ENCODE measurements around the gene SLC12A3. TPM values are rescaled to one million over a fixed set of nuclear protein-coding genes. Genes with fewer than 3 reads are reported as not detected.

Gene SLC12A3
- total and polyA plus RNA-seq, 5 donors from 2014 or later: not detected

- ATAC-seq (ENCODE audit: low read depth in 2 of 2) (no peak), DNase-seq (no peak)
- Mint-ChIP-seq H3K4me3 (no peak overlapping the region), H3K27me3 (peaks cover 6% of the 10 kb centered on the region), H3K36me3 (no peaks in the 10 kb centered on the region), H3K4me1 (peaks cover 6 to 16% (median 13%) of the 10 kb centered on the region in 4 donors), H3K9me3 (peaks cover 0 to 2% (median 0%) of the 10 kb centered on the region in 7 donors), H3K27ac (no peak overlapping the region)
- no peaks in the 10 kb centered on the region for H3K9me3 ChIP-seq (ENCODE audit: control insufficient read depth in 2 of 2, low read length in 2 of 2)
- H3K27me3 ChIP-seq (ENCODE audit: control insufficient read depth, insufficient read depth, low read length): no peaks in the 10 kb centered on the region
- H3K4me3 ChIP-seq (ENCODE audit: low read depth, low read length): no peak overlapping the region
- no peak overlapping the region for H3K27ac ChIP-seq (ENCODE audit: insufficient read depth, low read length, poor library complexity, severe bottlenecking)
- H3K4me1 ChIP-seq (ENCODE audit: control insufficient read depth, insufficient read depth, low read length, poor library complexity, severe bottlenecking): peaks cover 6% of the 10 kb centered on the region
- no peaks in the 10 kb centered on the region for H3K36me3 ChIP-seq (ENCODE audit: control insufficient read depth, insufficient read depth, low read length)
These were observed 95.8 kb downstream of the SLC12A3 start for GRCh38 chr16:56960681-56961281.

- no peaks in the 10 kb centered on the region for H3K36me3 ChIP-seq (ENCODE audit: control insufficient read depth, insufficient read depth, low read length)
- H3K4me1 ChIP-seq (ENCODE audit: control insufficient read depth, insufficient read depth, low read length, poor library complexity, severe bottlenecking): peaks cover 11% of the 10 kb centered on the region
- no peak for ATAC-seq (ENCODE audit: low read depth in 2 of 2)
These were observed 96.4 kb downstream of the SLC12A3 start for GRCh38 chr16:56961386-56961785.

GRCh38 chr16:56961851-56962281 is 96.9 kb downstream of the SLC12A3 start, which contains the start of gene CETP:
CETP (plus strand) TSS chr16:56961950; CDS start chr16:56961980, 30 bp downstream.
- no peaks in the 10 kb centered on the region for H3K27me3 ChIP-seq (ENCODE audit: control insufficient read depth, insufficient read depth, low read length)
- Mint-ChIP-seq H3K36me3 (no peaks in the 10 kb centered on the region), H3K27me3 (peaks cover 6% of the 10 kb centered on the region), H3K9me3 (peaks cover 0 to 2% (median 0%) of the 10 kb centered on the region in 7 donors), H3K27ac (peak within 1 kb of the TSS in 1 of 3 donors; percentile 40), H3K4me1 (peaks cover 6 to 24% (median 16%) of the 10 kb centered on the region in 4 donors), H3K4me3 (no peak within 1 kb of the TSS)
- peaks cover 11% of the 10 kb centered on the region for H3K4me1 ChIP-seq (ENCODE audit: control insufficient read depth, insufficient read depth, low read length, poor library complexity, severe bottlenecking)
- DNase-seq: no peak
- no peak within 1 kb of the TSS for H3K4me3 ChIP-seq (ENCODE audit: low read depth, low read length)
- ATAC-seq (ENCODE audit: low read depth in 2 of 2): no peak
- H3K36me3 ChIP-seq (ENCODE audit: control insufficient read depth, insufficient read depth, low read length): no peaks in the 10 kb centered on the region
- H3K27ac ChIP-seq (ENCODE audit: insufficient read depth, low read length, poor library complexity, severe bottlenecking): no peak within 1 kb of the TSS
- H3K9me3 ChIP-seq (ENCODE audit: control insufficient read depth in 2 of 2, low read length in 2 of 2): no peaks in the 10 kb centered on the region

More at GRCh38 chr16:56961386-56961785, 96.4 kb downstream of the SLC12A3 start:
- H3K9me3 ChIP-seq (ENCODE audit: control insufficient read depth in 2 of 2, low read length in 2 of 2): no peaks in the 10 kb centered on the region
- no peak overlapping the region for H3K27ac ChIP-seq (ENCODE audit: insufficient read depth, low read length, poor library complexity, severe bottlenecking)
- Mint-ChIP-seq H3K9me3 (peaks cover 0 to 2% (median 0%) of the 10 kb centered on the region in 7 donors), H3K36me3 (no peaks in the 10 kb centered on the region), H3K27ac (no peak overlapping the region), H3K4me3 (no peak overlapping the region), H3K27me3 (peaks cover 6% of the 10 kb centered on the region), H3K4me1 (peaks cover 6 to 22% (median 16%) of the 10 kb centered on the region in 4 donors)
- H3K27me3 ChIP-seq (ENCODE audit: control insufficient read depth, insufficient read depth, low read length): no peaks in the 10 kb centered on the region
- H3K4me3 ChIP-seq (ENCODE audit: low read depth, low read length): no peak overlapping the region
- no peak for DNase-seq

- Mint-ChIP-seq H3K9me3 (peaks cover 0 to 2% (median 0%) of the 10 kb centered on the region in 7 donors), H3K36me3 (no peaks in the 10 kb centered on the region), H3K27ac (peak overlapping the region; percentile 21 to 84 (median 43)), H3K4me1 (peaks cover 6 to 25% (median 18%) of the 10 kb centered on the region in 4 donors), H3K27me3 (peaks cover 6% of the 10 kb centered on the region), H3K4me3 (peak overlapping the region in 1 of 4 donors; percentile 45)
- ATAC-seq (ENCODE audit: low read depth in 2 of 2): peak; percentile 88 to 95
- no peaks in the 10 kb centered on the region for H3K27me3 ChIP-seq (ENCODE audit: control insufficient read depth, insufficient read depth, low read length)
- H3K9me3 ChIP-seq (ENCODE audit: control insufficient read depth in 2 of 2, low read length in 2 of 2): no peaks in the 10 kb centered on the region
- H3K27ac ChIP-seq (ENCODE audit: insufficient read depth, low read length, poor library complexity, severe bottlenecking): no peak overlapping the region
- no peaks in the 10 kb centered on the region for H3K36me3 ChIP-seq (ENCODE audit: control insufficient read depth, insufficient read depth, low read length)
- DNase-seq: peak; percentile 87 to 93 (median 92)
- H3K4me3 ChIP-seq (ENCODE audit: low read depth, low read length): no peak overlapping the region
- peaks cover 11% of the 10 kb centered on the region for H3K4me1 ChIP-seq (ENCODE audit: control insufficient read depth, insufficient read depth, low read length, poor library complexity, severe bottlenecking)
These were observed 99.5 kb downstream of the SLC12A3 start for GRCh38 chr16:56964243-56965148.

Other genes with a start within 250 kb of the SLC12A3 start
- gene MT1E, start 239.4 kb upstream of the SLC12A3 start, total RNA-seq: 10.4 TPM
- gene MT1E, start 239.4 kb upstream of the SLC12A3 start, polyA plus RNA-seq: 10 to 100 TPM in 3 of 4 donors, 1 to 10 TPM in 1; 5.6 to 86.9 (median 24.7) TPM
- not detected for gene MT1M, start 232.5 kb upstream of the SLC12A3 start, total RNA-seq
- not detected for gene MT1M, start 232.5 kb upstream of the SLC12A3 start, polyA plus RNA-seq
- not detected for gene MT1A, start 226.5 kb upstream of the SLC12A3 start, total RNA-seq
- gene MT1A, start 226.5 kb upstream of the SLC12A3 start, polyA plus RNA-seq: not detected
- gene MT1B, start 213.3 kb upstream of the SLC12A3 start, total RNA-seq: not detected
- gene MT1B, start 213.3 kb upstream of the SLC12A3 start, polyA plus RNA-seq: not detected
- gene MT1F, start 207.2 kb upstream of the SLC12A3 start, total RNA-seq: 6.8 TPM
- 10 to 100 TPM; 26.0 to 88.5 (median 37.1) TPM for gene MT1F, start 207.2 kb upstream of the SLC12A3 start, polyA plus RNA-seq
- not detected for gene MT1G, start 197.1 kb upstream of the SLC12A3 start, total RNA-seq
- not detected for gene MT1G, start 197.1 kb upstream of the SLC12A3 start, polyA plus RNA-seq
- not detected for gene MT1H, start 195.4 kb upstream of the SLC12A3 start, total RNA-seq
- not detected for gene MT1H, start 195.4 kb upstream of the SLC12A3 start, polyA plus RNA-seq
- 20.2 TPM for gene MT1X, start 182.7 kb upstream of the SLC12A3 start, total RNA-seq
- 100 to 1,000 TPM; 125 to 231 (median 159) TPM for gene MT1X, start 182.7 kb upstream of the SLC12A3 start, polyA plus RNA-seq
- 66.8 TPM for gene NUP93, start 135.1 kb upstream of the SLC12A3 start, total RNA-seq
- 10 to 100 TPM; 55.0 to 92.7 (median 79.4) TPM for gene NUP93, start 135.1 kb upstream of the SLC12A3 start, polyA plus RNA-seq
- gene HERPUD1, start 66.9 kb downstream of the SLC12A3 start, total RNA-seq: 454 TPM
- 100 to 1,000 TPM; 133 to 174 (median 144) TPM for gene HERPUD1, start 66.9 kb downstream of the SLC12A3 start, polyA plus RNA-seq
- gene CETP, start 96.7 kb downstream of the SLC12A3 start, total RNA-seq: not detected
- under 1 TPM in 1 of 4 donors, not detected in 3; 0.27 TPM for gene CETP, start 96.7 kb downstream of the SLC12A3 start, polyA plus RNA-seq
- 842 TPM for gene NLRC5, start 124.3 kb downstream of the SLC12A3 start, total RNA-seq
- gene NLRC5, start 124.3 kb downstream of the SLC12A3 start, polyA plus RNA-seq: 100 to 1,000 TPM in 1 of 4 donors, 10 to 100 TPM in 3; 75.3 to 112 (median 97.2) TPM
- 15.3 TPM for gene CPNE2, start 227.4 kb downstream of the SLC12A3 start, total RNA-seq
- 10 to 100 TPM; 31.7 to 54.7 (median 47.3) TPM for gene CPNE2, start 227.4 kb downstream of the SLC12A3 start, polyA plus RNA-seq

Measured in CD4-positive, CD25-positive, alpha-beta regulatory T cell (primary cell).